C1 segment of cervical spinal cord (tissue), 14 donors: ENCODE results near the gene TCF7L1.
"Not testable (repeated sequence)": the region's sequence is repeated elsewhere in the genome, so short reads cannot be mapped to it uniquely, and the experiment has no call there.

Source experiments
- DNase-seq, 14 donors: peaks; one replicate each; lab custom pipeline; 2025; lab: John Stamatoyannopoulos, UW

Gene TCF7L1

DNA sequence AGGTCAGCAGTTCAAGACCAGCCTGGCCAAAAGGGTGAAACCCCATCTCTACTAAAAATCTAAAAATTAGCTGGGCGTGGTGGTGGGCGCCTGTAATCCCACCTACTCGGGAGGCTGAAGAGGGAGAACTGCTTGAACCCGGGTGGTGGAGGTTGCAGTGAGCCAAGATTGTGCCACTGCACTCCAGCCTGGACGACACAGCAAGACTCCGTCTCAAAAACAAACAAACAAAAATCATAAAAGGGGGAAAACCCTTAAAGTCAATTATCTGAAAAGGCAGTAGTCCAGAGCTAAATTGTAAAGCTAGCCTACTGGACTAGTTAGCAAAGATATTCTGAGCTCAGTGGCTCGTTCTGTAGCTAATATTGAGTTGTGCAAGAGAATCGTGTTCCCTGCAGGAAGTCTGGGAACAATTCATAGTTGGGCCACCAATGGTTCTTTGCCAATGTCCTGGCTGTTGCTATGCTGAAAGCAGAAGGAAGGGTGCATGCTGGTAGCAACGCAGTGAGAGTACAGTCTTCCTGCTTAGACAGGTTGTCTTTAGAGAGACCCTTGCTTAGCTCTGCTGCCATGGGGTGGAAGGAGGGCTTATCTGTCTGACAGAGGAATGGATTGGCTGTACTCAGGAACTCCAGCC is 190.3 kb downstream of the TCF7L1 start:
- DNase-seq: no peak

- not testable (repeated sequence) for DNase-seq
Measured at GRCh38 chr2:85323988-85324367, 190.8 kb downstream of the TCF7L1 start.

DNA sequence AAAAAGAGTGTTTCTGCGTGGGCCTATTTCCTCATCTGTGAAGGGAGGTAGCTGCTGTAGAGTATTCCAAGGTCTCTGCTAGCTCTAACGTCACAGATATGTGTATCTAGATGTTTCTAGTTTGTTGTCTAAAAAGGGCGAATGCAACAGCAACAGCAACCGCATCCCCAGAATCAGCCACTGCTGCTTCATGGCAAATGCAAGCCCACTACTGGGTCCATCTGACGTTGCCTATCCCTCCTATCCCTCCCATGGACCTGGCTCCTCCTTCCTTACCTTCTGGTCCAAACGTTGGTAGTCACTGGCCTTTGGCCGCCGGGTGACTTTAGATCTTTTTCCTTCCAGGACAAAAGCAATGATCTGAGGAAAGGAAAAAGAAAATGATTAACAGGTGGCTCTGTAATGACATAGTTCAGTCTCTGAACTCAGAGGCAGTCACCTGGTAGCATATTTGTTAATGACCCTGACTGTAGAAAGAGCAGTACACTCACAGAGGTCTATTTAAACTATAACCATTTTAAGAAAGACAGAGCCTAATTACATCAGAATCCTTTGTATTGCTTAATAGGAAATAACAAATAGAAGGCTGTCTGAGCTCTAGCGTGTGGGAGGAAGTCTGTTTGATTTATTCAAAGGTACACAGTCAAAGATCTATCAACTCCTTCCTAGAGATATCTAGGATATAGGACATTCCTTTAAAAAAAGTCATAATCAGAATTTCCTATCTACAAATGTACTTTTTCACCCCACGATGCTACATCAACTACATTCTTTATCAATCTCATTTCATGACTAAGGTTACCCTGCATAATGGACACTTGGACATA is 191.7 kb downstream of the TCF7L1 start:
- DNase-seq: no peak

- DNase-seq: no peak
Measured at GRCh38 chr2:85325466-85325811, 192.2 kb downstream of the TCF7L1 start.

- DNase-seq: peak in 5 of 14 donors; percentile 12 to 46 (median 33)
Measured at GRCh38 chr2:85326406-85327159, 193.4 kb downstream of the TCF7L1 start.

- DNase-seq: peak in 6 of 14 donors; percentile 51 to 76 (median 54)
Measured at GRCh38 chr2:85327160-85327821, 194.1 kb downstream of the TCF7L1 start.

- DNase-seq: peak in 13 of 14 donors; percentile 75 to 99 (median 91)
Measured at GRCh38 chr2:85327822-85328617, 194.8 kb downstream of the TCF7L1 start, which contains the start of gene TGOLN2. TSS of gene TGOLN2 (minus strand) at chr2:85327989. CDS start at chr2:85327962, 27 bp downstream.

- DNase-seq: no peak
Measured at GRCh38 chr2:85329181-85329651, 196.0 kb downstream of the TCF7L1 start.

DNA sequence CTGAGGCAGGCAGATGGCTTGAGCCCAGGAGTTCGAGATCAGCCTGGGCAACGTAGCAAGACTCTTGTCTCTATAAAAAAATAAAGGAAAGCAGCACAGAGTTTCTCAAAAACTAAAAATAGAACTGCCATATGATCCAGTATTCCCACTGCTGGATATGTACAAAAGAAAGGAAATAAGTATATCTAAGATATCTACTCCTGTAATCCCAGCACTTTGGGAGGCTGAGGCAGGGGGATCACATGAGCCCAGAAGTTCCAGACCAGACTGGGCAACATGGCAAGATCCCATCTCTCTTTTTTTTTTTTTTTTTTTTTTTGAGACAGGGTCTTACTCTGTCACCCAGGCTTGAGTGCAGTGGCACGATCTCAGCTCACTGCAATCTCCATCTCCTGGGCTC is 196.5 kb downstream of the TCF7L1 start:
- not testable (repeated sequence) for DNase-seq

- DNase-seq: no peak
Measured at GRCh38 chr2:85330839-85331636, 197.8 kb downstream of the TCF7L1 start.

GRCh38 chr2:85333877-85334276 is 200.7 kb downstream of the TCF7L1 start:
- not testable (repeated sequence) for DNase-seq

DNA sequence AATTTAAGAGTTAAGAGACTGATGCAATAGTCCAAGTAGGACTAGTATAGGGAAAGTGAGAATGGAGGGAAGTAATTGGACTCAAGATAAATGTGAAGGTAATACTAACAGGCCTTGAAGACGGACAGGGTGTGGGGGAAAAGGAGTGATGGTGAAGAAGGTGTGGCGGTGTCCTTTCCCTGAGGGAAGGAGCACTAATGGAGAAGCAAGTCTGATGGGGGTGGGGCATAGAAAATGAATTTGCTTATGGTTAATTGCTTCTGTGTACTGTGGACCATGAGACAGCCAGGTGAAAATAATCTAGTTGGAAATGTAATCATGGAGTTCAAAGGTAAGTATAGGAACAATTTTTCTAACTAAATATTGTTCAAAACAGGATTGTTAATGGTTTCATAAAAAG is 201.7 kb downstream of the TCF7L1 start:
- no peak for DNase-seq

- no peak for DNase-seq
Measured at GRCh38 chr2:85340034-85340892, 207.1 kb downstream of the TCF7L1 start.

DNA sequence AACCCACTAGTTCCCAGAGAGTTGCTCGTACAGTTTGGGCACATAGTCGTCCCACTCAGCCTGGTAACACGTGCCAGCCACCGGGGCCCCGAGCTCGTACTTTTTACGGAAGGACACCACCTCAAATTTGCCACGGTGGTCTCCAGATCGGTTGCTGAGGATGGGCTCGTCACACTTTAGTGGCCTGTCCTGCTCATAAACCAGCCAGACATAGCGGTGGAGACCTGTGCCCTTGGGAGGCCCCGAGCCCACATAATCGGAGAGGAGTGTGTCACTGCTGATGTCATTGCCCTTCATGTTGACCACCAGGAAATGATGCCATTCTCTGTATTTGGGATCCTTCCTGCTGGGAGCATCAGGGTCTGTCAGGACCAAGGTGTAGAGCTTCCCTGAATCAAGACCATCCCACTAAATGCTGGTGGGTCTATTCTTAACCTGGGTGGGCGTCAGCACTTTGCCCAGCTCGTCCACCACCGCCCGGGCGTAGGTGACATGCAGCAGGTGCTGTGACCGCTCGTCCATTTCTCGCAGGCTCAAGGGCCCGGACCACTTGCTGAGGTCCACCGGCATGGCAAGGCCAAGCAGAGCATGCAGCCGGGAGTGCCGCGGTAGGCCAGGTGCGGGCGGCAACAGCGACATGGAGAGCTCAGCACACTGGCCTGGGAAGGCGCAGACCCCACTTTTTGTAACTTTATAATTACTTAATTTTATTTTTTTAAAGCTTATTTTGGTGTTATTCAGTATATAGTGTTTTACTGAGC is 208.3 kb downstream of the TCF7L1 start:
- no peak for DNase-seq

GRCh38 chr2:85342156-85342555 is 209.0 kb downstream of the TCF7L1 start:
- no peak for DNase-seq

DNA sequence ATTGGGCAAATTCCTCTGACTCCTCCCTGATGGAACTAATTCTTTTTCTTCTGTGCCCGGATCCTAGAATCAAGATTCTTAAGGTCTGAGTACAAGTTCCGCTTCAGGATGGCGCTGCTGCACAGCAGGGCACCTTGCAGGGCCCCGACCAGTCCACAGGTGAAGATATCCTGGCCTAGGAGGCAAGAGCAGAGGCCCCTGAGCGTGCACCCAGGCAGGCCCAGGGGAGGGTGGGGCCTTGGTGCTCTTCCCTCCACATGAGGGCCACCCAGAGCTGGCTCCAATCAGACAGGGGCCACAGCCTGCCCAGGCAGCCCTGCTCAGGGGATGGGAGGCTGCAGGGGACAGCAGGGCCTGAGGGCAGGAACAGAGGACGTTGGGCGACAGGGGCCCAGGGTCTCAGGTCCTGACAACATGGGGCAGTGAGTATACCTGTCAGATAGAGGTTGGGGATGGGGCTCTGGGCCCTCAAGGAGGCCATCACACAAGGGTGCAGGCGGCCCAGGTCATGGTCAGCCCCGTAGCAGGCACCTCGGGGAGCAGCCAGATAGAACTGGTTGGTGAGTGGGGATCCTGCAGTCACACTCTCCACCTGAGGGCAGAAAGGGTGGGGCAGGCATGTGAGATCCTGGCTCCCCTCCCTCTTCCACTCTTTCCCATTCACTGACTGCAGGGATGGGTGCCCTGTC is 210.2 kb downstream of the TCF7L1 start:
- not testable (repeated sequence) for DNase-seq

DNA sequence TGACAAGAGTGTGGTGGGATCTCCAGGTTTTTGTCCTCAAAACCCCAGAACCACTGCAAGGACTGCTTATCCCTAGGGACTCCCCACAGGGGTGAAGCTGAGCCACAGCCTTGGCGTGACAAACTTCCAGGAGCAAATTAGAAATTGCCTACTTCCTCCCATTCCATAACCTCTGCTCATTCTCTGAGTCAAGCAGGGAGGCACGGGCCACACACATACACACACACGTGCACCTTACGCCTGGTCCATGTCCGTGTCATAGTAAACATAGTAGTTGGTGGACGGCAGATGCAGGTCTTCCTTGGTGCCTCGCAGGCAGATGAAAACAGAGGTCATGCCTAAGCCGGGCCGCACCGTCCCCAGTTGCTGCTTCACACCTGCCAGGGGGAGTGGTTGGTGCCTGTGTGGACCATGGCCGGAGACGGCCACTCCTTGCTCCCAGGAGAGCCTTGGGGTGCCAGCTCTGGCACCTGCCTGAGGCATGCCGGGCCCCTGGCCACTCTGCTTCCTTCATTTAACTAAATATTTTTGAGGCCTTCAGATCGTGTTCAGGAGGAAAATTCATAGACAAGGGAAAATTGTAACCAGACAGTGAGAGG is 211.3 kb downstream of the TCF7L1 start:
- no peak for DNase-seq
